Measurements from ENCODE around the gene ECHDC1. TPM values are rescaled to one million over a fixed set of nuclear protein-coding genes. Genes with fewer than 3 reads are reported as not detected.

The ECHDC1 gene
- total and polyA plus RNA-seq, 2 of the 4 experiments (the other 2 are of a cell fraction), result 33.1 to 40.3 TPM

DNA sequence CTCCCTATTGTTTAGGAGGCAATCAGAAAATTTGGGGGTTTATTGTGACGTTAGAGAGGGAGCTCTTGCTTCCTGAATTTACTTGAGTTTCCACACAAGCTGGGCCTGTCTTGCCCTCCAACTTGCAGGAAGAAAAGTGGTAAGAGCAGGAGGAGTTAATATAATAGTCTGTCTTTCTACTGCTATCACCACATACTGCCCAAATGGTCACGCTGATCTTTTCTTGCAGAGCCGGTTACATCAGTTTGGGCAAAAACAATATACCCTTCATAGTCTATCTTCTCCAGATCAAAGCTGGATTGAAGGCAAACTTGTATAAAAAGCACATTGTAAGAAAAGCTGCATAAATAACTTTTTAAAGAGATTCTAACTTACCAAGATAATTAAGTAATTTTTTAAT is 46.3 kb upstream of the ECHDC1 start:
- H3K79me1 ChIP-seq (ENCODE audit: low read depth in 1 of 2, low read length in 2 of 2), result no peaks in the 10 kb centered on the region
- no peak overlapping the region for H2AK5ac ChIP-seq (ENCODE audit: low read depth, low read length)
- no peak overlapping the region for H2BK15ac ChIP-seq (ENCODE audit: low read depth, low read length)
- no peak overlapping the region for H2AFZ ChIP-seq (replicated peaks; ENCODE audit: low read length, poor library complexity)
- ChIA-PET POLR2A (ENCODE audit: unreplicated experiment) (no interaction called here), CTCF (interaction anchor here (1.0 kb wide), 1 partner anchor 126 kb away, joined by 3 read pairs; no protein-coding TSS in a partner anchor)
- H2BK120ac ChIP-seq (ENCODE audit: low read depth, low read length), result no peak overlapping the region
- no peak overlapping the region for H4K91ac ChIP-seq (ENCODE audit: insufficient read depth, low read depth, low read length)
- WGBS, 2 experiments (ENCODE audit: extremely low coverage in 2 of 2, insufficient read length in 1 of 2), result no CpG with 5 or more reads among the region's 3 CpGs
- dilution Hi-C loops (cut with HindIII; ENCODE audit: low sequenced_read_pairs, unreplicated experiment) (no loop called here), in situ Hi-C loops (cut with MboI; ENCODE audit: low sequenced_read_pairs) (no loop called here), intact Hi-C loops (cut with micrococcal nuclease) (no loop called here)
- H2AK9ac ChIP-seq (replicated peaks; ENCODE audit: low read depth, low read length, poor library complexity), result no peak overlapping the region
- H3K4me2 ChIP-seq (ENCODE audit: low read depth, low read length), result no peak overlapping the region
- no peak overlapping the region for H4K8ac ChIP-seq (ENCODE audit: low read depth in 2 of 2, low read length in 2 of 2)
- DNase-seq, result no peak
- H3K14ac ChIP-seq (replicated peaks; ENCODE audit: low read depth, low read length), result no peak overlapping the region
- H4K5ac ChIP-seq (ENCODE audit: low read depth, low read length), result no peak overlapping the region
- no peak overlapping the region for H3K18ac ChIP-seq (ENCODE audit: low read depth, low read length)
- H3K4me1 ChIP-seq (ENCODE audit: control insufficient read depth, insufficient read depth, low read length), result peaks cover 2% of the 10 kb centered on the region; the same call in 1 of the 2 replicates
- no peaks in the 10 kb centered on the region for H4K20me1 ChIP-seq (ENCODE audit: insufficient read depth, low read length)
- no peaks in the 10 kb centered on the region for H3K27me3 ChIP-seq (ENCODE audit: control insufficient read depth, insufficient read depth, low read length)
- ATAC-seq (ENCODE audit: low read depth), result no peak
- TF ChIP-seq POLR2A (IDR thresholded peaks at IDR 0.05; ENCODE audit: low read depth, low read length) (no peak), MXI1 (IDR thresholded peaks at IDR 0.05; ENCODE audit: borderline replicate concordance, low read depth, low read length) (no peak), SMC3 (IDR thresholded peaks at IDR 0.05; ENCODE audit: low read depth, low read length) (no peak), NFE2L2 (IDR thresholded peaks at IDR 0.05; ENCODE audit: low read depth, low read length) (no peak), CHD1 (IDR thresholded peaks at IDR 0.05; ENCODE audit: low read depth, low read length) (no peak), MAZ (IDR thresholded peaks at IDR 0.05; ENCODE audit: borderline replicate concordance, low read depth, low read length) (no peak), FOS (IDR thresholded peaks at IDR 0.05; ENCODE audit: low read depth, low read length) (no peak), RCOR1 (IDR thresholded peaks at IDR 0.05; ENCODE audit: insufficient replicate concordance, low read length) (no peak), CEBPB (IDR thresholded peaks at IDR 0.05; ENCODE audit: low read depth, low read length) (no peak), MAFK (IDR thresholded peaks at IDR 0.05; ENCODE audit: low read depth, low read length) (no peak), RAD21 (IDR thresholded peaks at IDR 0.05; ENCODE audit: low read length) (no peak), RFX5 (IDR thresholded peaks at IDR 0.05; ENCODE audit: low read depth, low read length) (no peak), BHLHE40 (IDR thresholded peaks at IDR 0.05; ENCODE audit: low read depth, low read length) (no peak)
- TF ChIP-seq, protein P1, sequence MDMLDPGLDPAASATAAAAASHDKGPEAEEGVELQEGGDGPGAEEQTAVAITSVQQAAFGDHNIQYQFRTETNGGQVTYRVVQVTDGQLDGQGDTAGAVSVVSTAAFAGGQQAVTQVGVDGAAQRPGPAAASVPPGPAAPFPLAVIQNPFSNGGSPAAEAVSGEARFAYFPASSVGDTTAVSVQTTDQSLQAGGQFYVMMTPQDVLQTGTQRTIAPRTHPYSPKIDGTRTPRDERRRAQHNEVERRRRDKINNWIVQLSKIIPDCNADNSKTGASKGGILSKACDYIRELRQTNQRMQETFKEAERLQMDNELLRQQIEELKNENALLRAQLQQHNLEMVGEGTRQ (IDR thresholded peaks at IDR 0.05; ENCODE audit: low read depth, low read length), result no peak
- TF ChIP-seq, protein P2, sequence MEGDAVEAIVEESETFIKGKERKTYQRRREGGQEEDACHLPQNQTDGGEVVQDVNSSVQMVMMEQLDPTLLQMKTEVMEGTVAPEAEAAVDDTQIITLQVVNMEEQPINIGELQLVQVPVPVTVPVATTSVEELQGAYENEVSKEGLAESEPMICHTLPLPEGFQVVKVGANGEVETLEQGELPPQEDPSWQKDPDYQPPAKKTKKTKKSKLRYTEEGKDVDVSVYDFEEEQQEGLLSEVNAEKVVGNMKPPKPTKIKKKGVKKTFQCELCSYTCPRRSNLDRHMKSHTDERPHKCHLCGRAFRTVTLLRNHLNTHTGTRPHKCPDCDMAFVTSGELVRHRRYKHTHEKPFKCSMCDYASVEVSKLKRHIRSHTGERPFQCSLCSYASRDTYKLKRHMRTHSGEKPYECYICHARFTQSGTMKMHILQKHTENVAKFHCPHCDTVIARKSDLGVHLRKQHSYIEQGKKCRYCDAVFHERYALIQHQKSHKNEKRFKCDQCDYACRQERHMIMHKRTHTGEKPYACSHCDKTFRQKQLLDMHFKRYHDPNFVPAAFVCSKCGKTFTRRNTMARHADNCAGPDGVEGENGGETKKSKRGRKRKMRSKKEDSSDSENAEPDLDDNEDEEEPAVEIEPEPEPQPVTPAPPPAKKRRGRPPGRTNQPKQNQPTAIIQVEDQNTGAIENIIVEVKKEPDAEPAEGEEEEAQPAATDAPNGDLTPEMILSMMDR (conservative IDR thresholded peaks at IDR 0.05; ENCODE audit: low read depth, low read length), result no peak
- TF ChIP-seq, protein P3, sequence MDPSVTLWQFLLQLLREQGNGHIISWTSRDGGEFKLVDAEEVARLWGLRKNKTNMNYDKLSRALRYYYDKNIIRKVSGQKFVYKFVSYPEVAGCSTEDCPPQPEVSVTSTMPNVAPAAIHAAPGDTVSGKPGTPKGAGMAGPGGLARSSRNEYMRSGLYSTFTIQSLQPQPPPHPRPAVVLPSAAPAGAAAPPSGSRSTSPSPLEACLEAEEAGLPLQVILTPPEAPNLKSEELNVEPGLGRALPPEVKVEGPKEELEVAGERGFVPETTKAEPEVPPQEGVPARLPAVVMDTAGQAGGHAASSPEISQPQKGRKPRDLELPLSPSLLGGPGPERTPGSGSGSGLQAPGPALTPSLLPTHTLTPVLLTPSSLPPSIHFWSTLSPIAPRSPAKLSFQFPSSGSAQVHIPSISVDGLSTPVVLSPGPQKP (IDR thresholded peaks at IDR 0.05; ENCODE audit: borderline replicate concordance, low read depth, low read length), result no peak
- BruUV-seq (replicated peaks), result no TSS peak
- H2BK5ac ChIP-seq (ENCODE audit: low read depth, low read length, poor library complexity, severe bottlenecking), result no peak overlapping the region
- H2BK20ac ChIP-seq (ENCODE audit: low read depth, low read length), result no peak overlapping the region
- H3K4me3 ChIP-seq (ENCODE audit: insufficient read depth, low read depth, low read length), result no peak overlapping the region
- no peak overlapping the region for H3K4ac ChIP-seq (ENCODE audit: low read depth, low read length)
- H3K36me3 ChIP-seq (ENCODE audit: control insufficient read depth, insufficient read depth, low read length), result no peaks in the 10 kb centered on the region
- H3K56ac ChIP-seq (ENCODE audit: extremely low read depth, insufficient read depth, low read length), result no peak overlapping the region
- no peaks in the 10 kb centered on the region for H3K9me3 ChIP-seq (ENCODE audit: control insufficient read depth, insufficient read depth, low read length)
- H3K27ac ChIP-seq (ENCODE audit: insufficient read depth, low read length), result no peak overlapping the region
- H3K9me1 ChIP-seq (ENCODE audit: insufficient read depth, low read length), result no peaks in the 10 kb centered on the region
- H3K9ac ChIP-seq (ENCODE audit: low read depth, low read length), result no peak overlapping the region
- H3K23ac ChIP-seq (ENCODE audit: low read depth, low read length), result no peak overlapping the region

Data from IMR-90 (cell line).